Measurements from ENCODE around the gene TMEM63A.

GRCh38 chr1:225888898-225889601, 6.9 kb upstream of the TMEM63A start, which contains the start of gene LEFTY1:
- TF ChIP-seq CTCF (IDR thresholded peaks at IDR 0.05; ENCODE audit: low read depth, low read length, poor library complexity, severe bottlenecking) (no peak), EZH2phosphoT487 (IDR thresholded peaks at IDR 0.05; ENCODE audit: borderline replicate concordance, low read length) (no peak)

All from DOHH2 (cell line).